GM19099 (cell line): ENCODE measurements around the gene MAP3K20.

Experiments
- POLR2A ChIP-seq: IDR thresholded peaks from 3 replicates; pipeline ENCODE4 v1.6.1; 2011; ENCODE audit warnings: low read depth; ENCODE audit not compliant: insufficient read length; ENCODE audit errors: extremely low read depth

The MAP3K20 gene

GRCh38 chr2:173238831-173239230 lies 163.2 kb downstream of the MAP3K20 start:
- TF ChIP-seq POLR2A, result no peak

GRCh38 chr2:173239644-173240043 lies 164.0 kb downstream of the MAP3K20 start:
- no peak for TF ChIP-seq POLR2A

- no peak for TF ChIP-seq POLR2A
Measured at GRCh38 chr2:173240083-173240482, 164.4 kb downstream of the MAP3K20 start.

DNA sequence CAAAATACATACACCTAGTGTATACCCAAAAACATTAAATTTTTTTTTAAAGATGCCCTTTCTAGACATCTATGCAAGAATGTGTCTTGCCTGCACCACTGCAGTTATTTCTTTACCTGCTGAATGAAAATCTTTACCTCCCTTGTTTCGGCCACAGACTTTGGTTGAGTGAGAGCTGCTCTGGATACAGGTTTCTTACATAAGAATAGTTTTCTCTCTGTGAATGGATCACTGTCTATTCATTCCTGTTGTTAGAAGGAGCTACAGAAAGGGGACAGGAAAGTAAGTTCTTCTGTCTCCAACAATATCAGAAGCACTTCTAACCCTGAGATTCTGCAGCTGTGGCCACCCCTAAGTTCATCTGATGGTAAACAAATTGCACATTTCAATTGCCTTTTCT lies 166.0 kb downstream of the MAP3K20 start:
- TF ChIP-seq POLR2A, result no peak

- TF ChIP-seq POLR2A, result no peak
Measured at GRCh38 chr2:173247156-173247555, 171.5 kb downstream of the MAP3K20 start.

GRCh38 chr2:173248381-173248780 lies 172.7 kb downstream of the MAP3K20 start:
- TF ChIP-seq POLR2A, result no peak

GRCh38 chr2:173249661-173250641 lies 174.3 kb downstream of the MAP3K20 start:
- no peak for TF ChIP-seq POLR2A

DNA sequence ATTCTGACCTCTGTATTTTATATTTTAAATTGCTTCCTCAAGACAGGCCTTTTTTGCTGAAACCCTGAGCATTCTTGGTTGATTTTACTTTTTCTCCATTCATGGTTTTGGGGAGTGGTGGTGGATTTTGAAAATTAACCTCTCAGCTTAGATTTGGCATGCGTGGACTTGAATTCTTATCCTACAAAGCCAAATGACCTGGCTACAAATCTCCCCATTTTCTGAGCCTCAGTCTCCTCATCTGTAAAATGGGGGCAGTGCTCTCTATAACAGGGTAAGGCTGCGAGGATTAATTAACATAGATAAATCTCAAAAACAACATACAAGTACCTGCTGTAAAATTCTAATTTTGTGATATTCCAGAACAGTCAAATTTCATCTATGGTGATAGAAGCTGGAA lies 175.6 kb downstream of the MAP3K20 start:
- TF ChIP-seq POLR2A, result no peak

- no peak for TF ChIP-seq POLR2A
Measured at GRCh38 chr2:173252581-173252980, 176.9 kb downstream of the MAP3K20 start.

- TF ChIP-seq POLR2A, result no peak
Measured at GRCh38 chr2:173254659-173255058, 179.0 kb downstream of the MAP3K20 start.

- TF ChIP-seq POLR2A, result no peak
Measured at GRCh38 chr2:173258701-173259100, 183.1 kb downstream of the MAP3K20 start.

- TF ChIP-seq POLR2A, result no peak
Measured at GRCh38 chr2:173264151-173264550, 188.5 kb downstream of the MAP3K20 start.

GRCh38 chr2:173264603-173265366 lies 189.1 kb downstream of the MAP3K20 start:
- no peak for TF ChIP-seq POLR2A

DNA sequence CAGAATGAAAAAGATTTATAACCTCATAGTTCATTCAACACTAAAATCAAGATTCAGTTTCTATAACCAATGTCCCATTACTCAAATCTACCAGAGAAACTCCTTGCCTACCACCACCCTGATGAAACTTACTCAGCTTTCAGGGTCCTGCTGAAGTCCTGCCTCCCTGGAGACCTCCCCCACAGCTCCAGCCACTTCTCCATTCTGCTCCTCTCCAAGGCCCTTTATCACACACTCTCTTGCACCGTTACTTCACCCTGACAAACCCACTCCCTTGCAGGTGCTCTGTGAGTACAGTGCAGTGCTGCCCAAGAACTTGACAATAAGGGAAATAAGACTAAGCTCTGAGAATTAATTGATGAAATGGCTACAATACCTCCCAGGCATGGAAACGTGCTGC lies 195.5 kb downstream of the MAP3K20 start:
- TF ChIP-seq POLR2A, result no peak

DNA sequence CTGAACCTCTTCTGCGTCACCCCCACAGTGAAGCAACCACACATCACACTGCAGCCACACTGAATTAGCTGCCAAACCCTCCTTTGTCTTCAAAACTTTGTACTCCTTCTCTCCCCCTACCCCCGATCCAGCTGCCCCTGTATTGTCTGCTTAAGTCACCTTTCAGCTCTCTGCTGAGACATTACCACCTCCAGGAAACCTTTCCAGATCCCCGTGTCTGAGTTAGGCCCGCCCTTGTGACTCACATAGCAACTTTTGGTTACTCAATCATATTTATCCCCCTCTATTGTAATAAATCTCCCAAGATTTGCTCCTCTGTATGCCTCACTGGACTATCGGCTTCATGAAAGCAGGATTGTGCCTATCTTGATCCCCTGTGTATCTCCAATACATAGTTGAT lies 196.2 kb downstream of the MAP3K20 start:
- no peak for TF ChIP-seq POLR2A

DNA sequence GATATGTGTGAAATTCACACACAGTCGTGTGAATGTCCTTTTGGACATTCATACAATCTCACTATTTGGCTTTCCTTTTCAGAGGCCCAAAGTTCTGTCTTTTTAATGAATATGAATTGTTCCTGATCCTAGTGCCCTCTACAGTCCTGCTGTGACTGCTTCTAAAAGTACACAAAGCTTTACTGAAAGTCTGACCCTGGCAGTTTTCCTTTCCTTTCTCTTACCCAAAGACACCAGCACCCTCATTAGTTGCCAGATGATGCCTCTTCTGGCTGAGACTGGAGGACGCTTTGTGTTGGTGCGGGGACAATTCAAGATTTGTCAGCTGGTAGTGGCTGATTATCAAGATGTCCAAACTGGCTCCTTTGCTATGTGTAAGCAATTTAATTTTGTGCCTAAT lies 197.2 kb downstream of the MAP3K20 start:
- TF ChIP-seq POLR2A, result no peak

GRCh38 chr2:173278794-173279526 lies 203.3 kb downstream of the MAP3K20 start:
- TF ChIP-seq POLR2A, result no peak
